ENCODE results near the gene SLC25A12. TPM values are rescaled to one million over a fixed set of nuclear protein-coding genes. Genes with fewer than 3 reads are reported as not detected.

SLC25A12 gene
- total and polyA plus RNA-seq, 2 of the 13 experiments (the other 11 are each of a cell fraction or from before 2014, with no cell fraction given): 8.1 to 15.9 TPM

DNA sequence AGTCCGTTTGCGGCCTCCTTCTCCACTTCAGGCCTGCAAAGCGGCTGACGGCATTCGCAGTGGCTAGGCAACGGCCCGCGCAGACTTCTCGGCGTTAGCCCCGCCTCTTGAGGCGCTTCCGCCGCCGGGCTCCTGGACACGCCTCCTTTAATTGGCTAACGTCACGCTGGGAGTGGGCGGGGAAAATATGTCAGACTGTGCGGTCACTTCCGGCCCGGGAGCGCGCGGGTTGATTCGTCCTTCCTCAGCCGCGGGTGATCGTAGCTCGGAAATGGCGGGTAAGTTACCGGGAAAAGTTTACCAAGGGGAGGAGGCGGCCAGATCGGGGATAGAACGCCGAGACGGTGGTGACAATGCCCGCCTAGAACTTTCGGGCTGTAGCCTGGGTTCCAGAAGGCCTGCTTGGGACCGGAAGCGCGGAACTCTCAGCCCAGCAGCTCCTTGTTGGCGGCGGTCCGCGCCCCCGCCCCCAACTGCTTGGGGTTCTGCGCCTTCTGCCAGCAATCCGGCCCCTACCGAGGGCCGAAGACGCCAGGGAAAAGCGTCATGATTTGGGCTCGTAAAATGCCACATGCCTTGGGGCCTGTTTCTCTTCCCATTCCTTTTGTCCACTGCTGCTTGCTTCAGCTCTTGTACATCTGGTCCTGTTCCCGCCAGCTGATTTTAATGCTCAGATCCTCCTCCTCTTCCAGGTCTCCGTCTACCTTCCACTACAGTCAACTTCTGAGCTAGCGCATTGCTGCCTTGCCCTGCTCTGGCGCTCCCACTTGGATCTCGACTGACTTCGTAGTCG is 28.4 kb upstream of the SLC25A12 start, which contains the start of gene HAT1 (continued):
- TF ChIP-seq, protein P1, sequence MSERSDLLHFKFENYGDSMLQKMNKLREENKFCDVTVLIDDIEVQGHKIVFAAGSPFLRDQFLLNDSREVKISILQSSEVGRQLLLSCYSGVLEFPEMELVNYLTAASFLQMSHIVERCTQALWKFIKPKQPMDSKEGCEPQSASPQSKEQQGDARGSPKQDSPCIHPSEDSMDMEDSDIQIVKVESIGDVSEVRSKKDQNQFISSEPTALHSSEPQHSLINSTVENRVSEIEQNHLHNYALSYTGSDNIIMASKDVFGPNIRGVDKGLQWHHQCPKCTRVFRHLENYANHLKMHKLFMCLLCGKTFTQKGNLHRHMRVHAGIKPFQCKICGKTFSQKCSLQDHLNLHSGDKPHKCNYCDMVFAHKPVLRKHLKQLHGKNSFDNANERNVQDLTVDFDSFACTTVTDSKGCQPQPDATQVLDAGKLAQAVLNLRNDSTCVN (CRISPR knock-in tag; IDR thresholded peaks at IDR 0.05; ENCODE audit: borderline replicate concordance): peak; percentile 75; the same call in 1 of the 2 replicates
- TF ChIP-seq, protein P2, sequence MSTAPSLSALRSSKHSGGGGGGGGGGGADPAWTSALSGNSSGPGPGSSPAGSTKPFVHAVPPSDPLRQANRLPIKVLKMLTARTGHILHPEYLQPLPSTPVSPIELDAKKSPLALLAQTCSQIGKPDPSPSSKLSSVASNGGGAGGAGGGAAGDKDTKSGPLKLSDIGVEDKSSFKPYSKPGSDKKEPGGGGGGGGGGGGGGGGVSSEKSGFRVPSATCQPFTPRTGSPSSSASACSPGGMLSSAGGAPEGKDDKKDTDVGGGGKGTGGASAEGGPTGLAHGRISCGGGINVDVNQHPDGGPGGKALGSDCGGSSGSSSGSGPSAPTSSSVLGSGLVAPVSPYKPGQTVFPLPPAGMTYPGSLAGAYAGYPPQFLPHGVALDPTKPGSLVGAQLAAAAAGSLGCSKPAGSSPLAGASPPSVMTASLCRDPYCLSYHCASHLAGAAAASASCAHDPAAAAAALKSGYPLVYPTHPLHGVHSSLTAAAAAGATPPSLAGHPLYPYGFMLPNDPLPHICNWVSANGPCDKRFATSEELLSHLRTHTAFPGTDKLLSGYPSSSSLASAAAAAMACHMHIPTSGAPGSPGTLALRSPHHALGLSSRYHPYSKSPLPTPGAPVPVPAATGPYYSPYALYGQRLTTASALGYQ (CRISPR knock-in tag; IDR thresholded peaks at IDR 0.05): 0 out of 2 replicates have a peak, but pooled peaks have one; percentile 61
- 0 out of 2 replicates have a peak, but pooled peaks have one; percentile 4 for TF ChIP-seq FOXO1 (CRISPR knock-in tag; IDR thresholded peaks at IDR 0.05)
- TF ChIP-seq PCBP1 (IDR thresholded peaks at IDR 0.05; ENCODE audit: borderline replicate concordance, low read depth, low read length): peak; percentile 64; the same call in 1 of the 2 replicates
- TF ChIP-seq, protein P3, sequence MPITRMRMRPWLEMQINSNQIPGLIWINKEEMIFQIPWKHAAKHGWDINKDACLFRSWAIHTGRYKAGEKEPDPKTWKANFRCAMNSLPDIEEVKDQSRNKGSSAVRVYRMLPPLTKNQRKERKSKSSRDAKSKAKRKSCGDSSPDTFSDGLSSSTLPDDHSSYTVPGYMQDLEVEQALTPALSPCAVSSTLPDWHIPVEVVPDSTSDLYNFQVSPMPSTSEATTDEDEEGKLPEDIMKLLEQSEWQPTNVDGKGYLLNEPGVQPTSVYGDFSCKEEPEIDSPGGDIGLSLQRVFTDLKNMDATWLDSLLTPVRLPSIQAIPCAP (CRISPR knock-in tag; IDR thresholded peaks at IDR 0.05; ENCODE audit: low read depth): peak; percentile 76; the same call in 1 of the 2 replicates
- TF ChIP-seq, protein P4, sequence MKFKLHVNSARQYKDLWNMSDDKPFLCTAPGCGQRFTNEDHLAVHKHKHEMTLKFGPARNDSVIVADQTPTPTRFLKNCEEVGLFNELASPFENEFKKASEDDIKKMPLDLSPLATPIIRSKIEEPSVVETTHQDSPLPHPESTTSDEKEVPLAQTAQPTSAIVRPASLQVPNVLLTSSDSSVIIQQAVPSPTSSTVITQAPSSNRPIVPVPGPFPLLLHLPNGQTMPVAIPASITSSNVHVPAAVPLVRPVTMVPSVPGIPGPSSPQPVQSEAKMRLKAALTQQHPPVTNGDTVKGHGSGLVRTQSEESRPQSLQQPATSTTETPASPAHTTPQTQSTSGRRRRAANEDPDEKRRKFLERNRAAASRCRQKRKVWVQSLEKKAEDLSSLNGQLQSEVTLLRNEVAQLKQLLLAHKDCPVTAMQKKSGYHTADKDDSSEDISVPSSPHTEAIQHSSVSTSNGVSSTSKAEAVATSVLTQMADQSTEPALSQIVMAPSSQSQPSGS (CRISPR knock-in tag; IDR thresholded peaks at IDR 0.05): peak; percentile 74; the same call in 1 of the 2 replicates
- no peak for TF ChIP-seq ZFYVE20 (CRISPR knock-in tag; IDR thresholded peaks at IDR 0.05; ENCODE audit: borderline replicate concordance, low read depth)
- TF ChIP-seq, protein P5, sequence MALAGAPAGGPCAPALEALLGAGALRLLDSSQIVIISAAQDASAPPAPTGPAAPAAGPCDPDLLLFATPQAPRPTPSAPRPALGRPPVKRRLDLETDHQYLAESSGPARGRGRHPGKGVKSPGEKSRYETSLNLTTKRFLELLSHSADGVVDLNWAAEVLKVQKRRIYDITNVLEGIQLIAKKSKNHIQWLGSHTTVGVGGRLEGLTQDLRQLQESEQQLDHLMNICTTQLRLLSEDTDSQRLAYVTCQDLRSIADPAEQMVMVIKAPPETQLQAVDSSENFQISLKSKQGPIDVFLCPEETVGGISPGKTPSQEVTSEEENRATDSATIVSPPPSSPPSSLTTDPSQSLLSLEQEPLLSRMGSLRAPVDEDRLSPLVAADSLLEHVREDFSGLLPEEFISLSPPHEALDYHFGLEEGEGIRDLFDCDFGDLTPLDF (CRISPR knock-in tag; IDR thresholded peaks at IDR 0.05): peak; percentile 92
- TF ChIP-seq GZF1 (CRISPR knock-in tag; IDR thresholded peaks at IDR 0.05): no peak
- 0 out of 2 replicates have a peak, but pooled peaks have one; percentile 78 for TF ChIP-seq DR1 (CRISPR knock-in tag; IDR thresholded peaks at IDR 0.05)
- TF ChIP-seq ZNF605 (CRISPR knock-in tag; IDR thresholded peaks at IDR 0.05): peak; percentile 96
- TF ChIP-seq, protein P6, sequence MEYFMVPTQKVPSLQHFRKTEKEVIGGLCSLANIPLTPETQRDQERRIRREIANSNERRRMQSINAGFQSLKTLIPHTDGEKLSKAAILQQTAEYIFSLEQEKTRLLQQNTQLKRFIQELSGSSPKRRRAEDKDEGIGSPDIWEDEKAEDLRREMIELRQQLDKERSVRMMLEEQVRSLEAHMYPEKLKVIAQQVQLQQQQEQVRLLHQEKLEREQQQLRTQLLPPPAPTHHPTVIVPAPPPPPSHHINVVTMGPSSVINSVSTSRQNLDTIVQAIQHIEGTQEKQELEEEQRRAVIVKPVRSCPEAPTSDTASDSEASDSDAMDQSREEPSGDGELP (IDR thresholded peaks at IDR 0.05; ENCODE audit: borderline replicate concordance, low read depth): peak; percentile 86; the same call in 1 of the 2 replicates
- TF ChIP-seq NFATC3 (CRISPR knock-in tag; IDR thresholded peaks at IDR 0.05): no peak
- TF ChIP-seq ZNF557 (CRISPR knock-in tag; IDR thresholded peaks at IDR 0.05): peak; percentile 41; the same call in 1 of the 2 replicates
- TF ChIP-seq JUN (CRISPR knock-in tag; IDR thresholded peaks at IDR 0.05): peak; percentile 60; the same call in 1 of the 2 replicates
- peak; percentile 80; the same call in 1 of the 2 replicates for TF ChIP-seq KLF12 (CRISPR knock-in tag; IDR thresholded peaks at IDR 0.05; ENCODE audit: borderline replicate concordance)
- TF ChIP-seq ZFP90 (CRISPR knock-in tag; IDR thresholded peaks at IDR 0.05; ENCODE audit: borderline replicate concordance): peak; percentile 94
- TF ChIP-seq CHD2 (IDR thresholded peaks at IDR 0.05; ENCODE audit: low read depth, low read length): no peak; the same call in 1 of the 2 replicates
- peak; percentile 97 for TF ChIP-seq GABPB1 (CRISPR knock-in tag; IDR thresholded peaks at IDR 0.05)
- peak; percentile 89; the same call in 1 of the 2 replicates for TF ChIP-seq ZNF17 (CRISPR knock-in tag; IDR thresholded peaks at IDR 0.05)
- peak; percentile 39; the same call in 1 of the 2 replicates for TF ChIP-seq MEF2D (CRISPR knock-in tag; IDR thresholded peaks at IDR 0.05)
